HepG2 (cell line): Measurements from ENCODE around the gene JMJD7. TPM values are rescaled to one million over a fixed set of nuclear protein-coding genes. Genes with fewer than 3 reads are reported as not detected.

Experiments
- HNF1A ChIP-seq, 2 experiments: sonication (generic) in 1 of 2; formaldehyde crosslinking in 1 of 2; IDR thresholded peaks; 2 replicates each; pipeline versions ENCODE4 v1.4.0 to v1.6.1; 2016 to 2020; ENCODE audit warnings: borderline replicate concordance in 1 of 2, low read depth in 1 of 2, mild to moderate bottlenecking in 1 of 2, missing genetic modification reagents in 1 of 2
- KLF9 ChIP-seq: IDR thresholded peaks from 2 replicates; pipeline ENCODE4 v1.6.1; 2016; ENCODE audit warnings: low read depth
- NR2C2 ChIP-seq: sonication (generic); formaldehyde crosslinking; IDR thresholded peaks from 2 replicates; pipeline ENCODE4 v1.4.0; 2020; ENCODE audit warnings: missing genetic modification reagents, mild to moderate bottlenecking, moderate library complexity, borderline replicate concordance
- REST ChIP-seq, 2 experiments: IDR thresholded peaks; 2 replicates each; pipeline ENCODE4 v1.6.1; 2011 to 2012; ENCODE audit warnings: low read length in 2 of 2, borderline replicate concordance in 1 of 2, low read depth in 1 of 2, mild to moderate bottlenecking in 1 of 2, moderate library complexity in 1 of 2
- RFXANK ChIP-seq: IDR thresholded peaks from 2 replicates; pipeline ENCODE4 v1.6.1; 2016
- SOX13 ChIP-seq, 3 experiments: fragments of 450-650 bp in 1 of 3; sonication (generic) in 1 of 3; formaldehyde crosslinking in 1 of 3; IDR thresholded peaks in 2 of 3; conservative IDR thresholded peaks in 1 of 3; 2 replicates each; pipeline versions ENCODE4 v1.5.0 to v1.6.1; 2016 to 2020; ENCODE audit warnings: antibody characterized with exemption in 1 of 3, mild to moderate bottlenecking in 1 of 3, missing compliant biosample characterization in 1 of 3, missing genetic modification reagents in 1 of 3, moderate library complexity in 1 of 3
- TEAD2 ChIP-seq: sonication (generic); formaldehyde crosslinking; IDR thresholded peaks from 2 replicates; pipeline ENCODE4 v1.9.0; 2021; ENCODE audit warnings: missing genetic modification reagents
- TEF ChIP-seq: sonication (generic); formaldehyde crosslinking; IDR thresholded peaks from 2 replicates; pipeline ENCODE4 v1.5.0; 2020; ENCODE audit warnings: missing genetic modification reagents
- ZNF263 ChIP-seq: sonication (generic); formaldehyde crosslinking; IDR thresholded peaks from 2 replicates; pipeline ENCODE4 v1.4.0; 2020; ENCODE audit warnings: missing genetic modification reagents
- ZNF3 ChIP-seq: IDR thresholded peaks from 2 replicates; pipeline ENCODE4 v1.7.0; 2017; ENCODE audit warnings: inconsistent platforms
- ZNF383 ChIP-seq: sonication (generic); formaldehyde crosslinking; IDR thresholded peaks from 2 replicates; pipeline ENCODE4 v1.4.0; 2020; ENCODE audit warnings: missing genetic modification reagents, mild to moderate bottlenecking, borderline replicate concordance
- ZNF431 ChIP-seq: sonication (generic); formaldehyde crosslinking; IDR thresholded peaks from 2 replicates; pipeline ENCODE4 v1.9.0; 2022; ENCODE audit warnings: missing genetic modification reagents, low read depth, mild to moderate bottlenecking, borderline replicate concordance
- ZNF530 ChIP-seq: sonication (generic); formaldehyde crosslinking; IDR thresholded peaks from 2 replicates; pipeline ENCODE4 v1.5.0; 2020; ENCODE audit warnings: low read depth, mild to moderate bottlenecking, missing genetic modification reagents
- ZNF567 ChIP-seq: sonication (generic); formaldehyde crosslinking; IDR thresholded peaks from 2 replicates; pipeline ENCODE4 v1.8.1; 2023; ENCODE audit warnings: mild to moderate bottlenecking, missing genetic modification reagents, borderline replicate concordance
- ZNF781 ChIP-seq: sonication (generic); formaldehyde crosslinking; IDR thresholded peaks from 2 replicates; pipeline ENCODE4 v1.5.1; 2020; ENCODE audit warnings: borderline replicate concordance, mild to moderate bottlenecking, missing genetic modification reagents; ENCODE audit errors: not compliant biosample characterization
- ZNF816 ChIP-seq: sonication (generic); formaldehyde crosslinking; IDR thresholded peaks from 2 replicates; pipeline ENCODE4 v1.8.0; 2022; ENCODE audit warnings: missing genetic modification reagents, mild to moderate bottlenecking, borderline replicate concordance
- ZNF83 ChIP-seq: sonication (generic); formaldehyde crosslinking; IDR thresholded peaks from 2 replicates; pipeline ENCODE4 v1.4.0; 2020; ENCODE audit warnings: missing genetic modification reagents, mild to moderate bottlenecking, borderline replicate concordance
- polyA plus RNA-seq, 8 experiments: library from polyadenylated mRNA; depleted of rRNA in 3 of 8; stranded (reverse) in 7 of 8; unstranded in 1 of 8; fragments of >200 nt; fragmentation: Illumina TruSeq in 4 of 8; extraction: Trizol in 4 of 8; gene quantifications; 2 replicates each; pipeline versions ENCODE4 v1.2.1 to v1.2.3, GENCODE V29; 2011 to 2016; ENCODE audit warnings: low read depth in 4 of 8, missing spikeins in 1 of 8, mixed read lengths in 1 of 8; ENCODE audit not compliant: insufficient read depth in 1 of 8
- total RNA-seq, 5 experiments: library from RNA; depleted of rRNA; stranded (reverse); fragments of >200 nt; fragmentation: Illumina TruSeq; extraction: Trizol; gene quantifications; 2 replicates each; pipeline ENCODE4 v1.2.3, GENCODE V29; 2016; ENCODE audit warnings: low read depth in 1 of 5
- TF ChIP-seq, protein P1 (sequence below): sonication (generic); formaldehyde crosslinking; IDR thresholded peaks from 2 replicates; pipeline ENCODE4 v1.4.0; 2020; ENCODE audit warnings: mild to moderate bottlenecking, missing genetic modification reagents

The JMJD7 gene
- total and polyA plus RNA-seq, 2 of the 13 experiments (the other 11 are each of a cell fraction or from before 2014, with no cell fraction given) = 6.4 to 7.1 TPM

DNA sequence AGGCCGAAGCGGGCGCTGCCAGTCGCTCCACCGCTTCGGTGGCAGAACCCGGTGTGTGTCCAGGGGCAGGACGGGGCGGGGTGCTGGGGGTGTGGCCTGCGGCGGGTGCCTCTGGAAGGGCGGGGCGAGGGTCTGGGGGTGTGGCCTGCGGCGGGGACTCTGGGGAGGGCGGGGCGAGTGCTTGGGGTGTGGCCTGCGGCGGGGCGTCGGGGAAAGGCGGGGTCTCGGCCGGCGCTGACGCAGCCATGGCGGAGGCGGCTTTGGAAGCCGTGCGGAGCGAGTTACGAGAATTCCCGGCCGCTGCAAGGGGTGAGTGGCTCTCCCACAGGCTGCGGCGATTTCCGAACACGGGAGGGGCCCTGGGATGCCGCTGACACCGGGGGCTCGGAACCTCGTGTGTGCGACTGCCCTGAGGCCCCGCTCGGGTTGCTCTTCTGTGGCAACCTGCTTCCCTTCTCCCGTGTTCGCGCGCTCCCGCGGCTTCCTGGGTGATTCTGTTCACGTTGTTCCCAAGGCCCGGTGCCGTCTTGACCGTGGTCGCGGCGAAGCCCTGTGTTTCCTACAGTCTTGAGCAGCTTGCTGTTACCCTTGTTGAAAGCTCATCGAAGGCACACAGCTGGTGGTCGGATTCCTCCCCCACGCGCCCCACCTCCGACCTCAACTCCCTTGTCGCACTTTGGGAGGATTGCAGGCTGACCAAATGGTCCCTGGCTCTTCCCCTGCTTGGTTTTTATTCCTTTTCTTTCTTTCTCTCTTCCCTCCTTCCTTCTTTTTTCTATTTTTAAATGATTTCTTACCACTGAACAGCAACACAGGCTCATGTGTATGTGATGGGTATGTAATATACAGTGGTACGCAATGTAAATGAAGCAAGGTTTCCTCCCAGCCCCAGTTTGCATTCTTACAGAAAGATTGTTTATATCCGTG is at the start of gene JMJD7 (continued):
- TF ChIP-seq TEF (no peak), ZNF530 (CRISPR knock-in tag) (no peak), ZNF781 (CRISPR knock-in tag) (peak; percentile 15), ZNF263 (CRISPR knock-in tag) (0 out of 2 replicates have a peak, but pooled peaks have one; percentile 25), REST (IDR thresholded peaks at IDR 0.05; ENCODE audit: borderline replicate concordance in 1 of 2, low read depth in 1 of 2, low read length in 2 of 2) (no peak), ZNF431 (CRISPR knock-in tag) (no peak), RFXANK (no peak), HNF1A (IDR thresholded peaks at IDR 0.05; ENCODE audit: low read depth) (no peak), HNF1A (CRISPR knock-in tag; IDR thresholded peaks at IDR 0.05; ENCODE audit: borderline replicate concordance) (no peak), NR2C2 (no peak), ZNF567 (0 out of 2 replicates have a peak, but pooled peaks have one; percentile 35), ZNF816 (CRISPR knock-in tag) (no peak), ZNF383 (CRISPR knock-in tag) (no peak), SOX13 (IDR thresholded peaks at IDR 0.05) (no peak), SOX13 (CRISPR knock-in tag; conservative IDR thresholded peaks at IDR 0.05 in 1 of 2, IDR thresholded peaks at IDR 0.05 in 1 of 2) (no peak), TEAD2 (CRISPR knock-in tag) (no peak), ZNF83 (CRISPR knock-in tag) (no peak), ZNF3 (no peak), KLF9 (CRISPR knock-in tag) (no peak)
- TF ChIP-seq, protein P1, sequence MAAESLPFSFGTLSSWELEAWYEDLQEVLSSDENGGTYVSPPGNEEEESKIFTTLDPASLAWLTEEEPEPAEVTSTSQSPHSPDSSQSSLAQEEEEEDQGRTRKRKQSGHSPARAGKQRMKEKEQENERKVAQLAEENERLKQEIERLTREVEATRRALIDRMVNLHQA (CRISPR knock-in tag) = no peak
